NCI-H2196 (cell line): Measurements from ENCODE around the gene CILP.
"Not testable (repeated sequence)": the region's sequence is repeated elsewhere in the genome, so short reads cannot be mapped to it uniquely, and the experiment has no call there.

Experiments
- DNase-seq: peaks from one replicate; lab custom pipeline; 2025; ENCODE audit not compliant: unreplicated experiment; lab: John Stamatoyannopoulos, UW

Gene CILP

GRCh38 chr15:65210770-65211481 lies at the start of gene CILP:
CILP (minus strand) TSS chr15:65211473; CDS start chr15:65209755, 1,718 bp downstream.
- no peak for DNase-seq

- no peak for DNase-seq
Measured at GRCh38 chr15:65260968-65261367, 49.7 kb upstream of the CILP start.

GRCh38 chr15:65259367-65259797 lies 48.1 kb upstream of the CILP start:
- DNase-seq, result no peak

- no peak for DNase-seq
Measured at GRCh38 chr15:65258375-65259262, 47.3 kb upstream of the CILP start.

- DNase-seq, result no peak
Measured at GRCh38 chr15:65255486-65256140, 44.3 kb upstream of the CILP start.

- DNase-seq, result no peak
Measured at GRCh38 chr15:65254758-65255157, 43.5 kb upstream of the CILP start.

- no peak for DNase-seq
Measured at GRCh38 chr15:65254356-65254755, 43.1 kb upstream of the CILP start.

GRCh38 chr15:65249641-65250040 lies 38.4 kb upstream of the CILP start:
- no peak for DNase-seq

GRCh38 chr15:65248511-65249255 lies 37.4 kb upstream of the CILP start:
- DNase-seq, result no peak

- no peak for DNase-seq
Measured at GRCh38 chr15:65246939-65247338, 35.7 kb upstream of the CILP start.

- DNase-seq, result no peak
Measured at GRCh38 chr15:65246026-65246714, 34.9 kb upstream of the CILP start.

- DNase-seq, result no peak
Measured at GRCh38 chr15:65245096-65245856, 34.0 kb upstream of the CILP start.

- no peak for DNase-seq
Measured at GRCh38 chr15:65244638-65245037, 33.4 kb upstream of the CILP start.

- not testable (repeated sequence) for DNase-seq
Measured at GRCh38 chr15:65236443-65236842, 25.2 kb upstream of the CILP start.

- no peak for DNase-seq
Measured at GRCh38 chr15:65233696-65234095, 22.4 kb upstream of the CILP start.

GRCh38 chr15:65232520-65232919 lies 21.2 kb upstream of the CILP start:
- DNase-seq, result no peak

- no peak for DNase-seq
Measured at GRCh38 chr15:65231306-65231705, 20.0 kb upstream of the CILP start.

- DNase-seq, result not testable (repeated sequence)
Measured at GRCh38 chr15:65226901-65227300, 15.6 kb upstream of the CILP start.

GRCh38 chr15:65226221-65226620 lies 14.9 kb upstream of the CILP start:
- DNase-seq, result no peak

GRCh38 chr15:65223996-65224395 lies 12.7 kb upstream of the CILP start:
- DNase-seq, result no peak
